ENCODE measurements around the gene TMEM237.

DNA sequence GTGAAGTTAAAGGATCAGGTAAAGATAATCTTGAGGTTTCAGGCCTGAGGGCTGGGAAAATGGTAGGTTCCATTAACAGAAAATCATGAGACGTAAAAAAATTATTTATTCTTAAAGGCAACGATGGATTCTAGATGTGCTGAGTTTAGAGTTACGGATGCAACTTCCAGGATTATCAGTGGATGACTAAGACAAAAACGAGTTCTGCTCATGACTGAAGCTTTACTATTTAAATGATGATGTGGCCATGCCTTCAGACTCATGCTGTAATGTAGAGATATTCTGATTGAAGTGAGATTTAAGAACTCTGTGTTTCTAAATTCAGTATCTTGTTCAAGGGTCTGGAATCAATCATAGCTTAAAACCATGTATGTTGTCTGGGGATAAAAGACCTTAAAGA, 5.0 kb downstream of the TMEM237 start:
- TF ChIP-seq CTCF (conservative IDR thresholded peaks at IDR 0.05 in 1 of 2, IDR thresholded peaks at IDR 0.05 in 1 of 2; ENCODE audit: low read depth in 1 of 2, low read length in 2 of 2) = no peak
- no peak for TF ChIP-seq EZH2 (IDR thresholded peaks at IDR 0.05; ENCODE audit: low read length, missing control alignments)
